Stimulated activated CD4-positive, alpha-beta T cell treated with anti-CD3 and anti-CD28 coated beads, Interleukin-4, amount 100 ng/mL, for 24 hours (primary cell): Measurements from ENCODE around the gene STAT2.
"Not testable (repeated sequence)": the region's sequence is repeated elsewhere in the genome, so short reads cannot be mapped to it uniquely, and the experiment has no call there.

Experiments
- DNase-seq: peaks from one replicate; pipeline ENCODE4 v3.0.0-alpha.2; 2020

Gene STAT2

DNA sequence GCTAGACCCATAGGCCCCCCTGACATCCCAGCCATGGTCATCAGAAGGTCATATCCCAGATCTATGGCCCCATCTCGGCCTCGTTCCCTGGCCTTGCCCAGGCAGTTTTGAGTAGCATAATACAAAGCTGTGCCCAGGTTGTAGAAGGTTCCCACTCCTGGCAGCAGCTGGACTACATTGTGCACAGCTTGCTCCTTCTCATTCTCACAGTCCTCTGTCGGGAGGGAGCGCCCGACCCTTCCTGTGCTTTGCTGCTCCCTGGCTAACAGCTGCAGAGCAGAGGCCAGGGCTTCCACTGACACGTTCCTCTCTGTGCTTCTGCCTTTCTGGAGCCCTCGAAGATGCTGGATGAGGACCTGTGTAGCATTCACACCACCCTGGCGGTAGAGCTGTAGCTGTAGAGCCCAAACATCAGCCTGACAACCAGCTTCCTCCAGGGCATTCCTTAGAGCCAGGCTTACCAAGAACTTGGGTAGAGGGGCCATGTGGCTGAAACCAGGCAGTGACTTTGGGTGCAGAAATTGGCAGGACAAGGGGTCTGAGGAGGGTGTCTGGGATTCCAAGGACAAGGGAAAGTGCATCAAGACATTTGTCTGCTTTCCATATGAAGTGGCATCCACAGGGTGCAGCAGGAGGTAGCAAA lies 1.7 kb upstream of the STAT2 start:
- no peak for DNase-seq

DNA sequence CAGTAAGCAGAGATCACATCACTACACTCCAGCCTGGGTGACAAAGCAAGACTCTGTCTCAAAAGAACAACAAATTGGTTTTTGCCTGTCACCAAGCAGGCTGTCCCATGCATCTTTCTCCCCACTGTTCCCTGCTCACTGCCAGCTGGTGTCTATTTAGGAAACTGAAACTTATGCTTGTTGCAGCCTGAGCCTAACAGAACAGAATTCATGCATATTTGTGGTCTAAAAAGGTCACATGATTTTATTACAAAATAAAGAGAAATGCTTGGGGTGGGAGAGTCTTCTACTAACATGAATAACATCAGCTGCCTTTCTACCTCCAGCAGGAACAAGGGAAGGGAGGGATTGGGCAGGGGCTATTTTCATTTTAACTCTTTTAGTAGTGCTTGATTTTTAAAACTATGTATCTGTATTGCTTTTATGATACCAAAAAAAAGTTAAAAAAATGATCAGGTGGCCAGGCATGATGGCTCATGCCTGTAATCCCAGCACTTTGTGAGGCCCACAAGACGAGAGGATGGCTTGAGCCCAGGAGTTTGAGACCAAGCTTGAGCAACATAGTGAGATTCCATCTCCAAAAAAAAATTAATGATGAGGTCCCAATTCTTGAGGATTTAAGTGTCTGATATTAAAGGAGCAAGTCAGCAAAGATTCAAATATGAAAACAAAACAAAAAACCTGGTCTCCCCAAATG lies 923 bp downstream of the STAT2 start:
- DNase-seq, result no peak

DNA sequence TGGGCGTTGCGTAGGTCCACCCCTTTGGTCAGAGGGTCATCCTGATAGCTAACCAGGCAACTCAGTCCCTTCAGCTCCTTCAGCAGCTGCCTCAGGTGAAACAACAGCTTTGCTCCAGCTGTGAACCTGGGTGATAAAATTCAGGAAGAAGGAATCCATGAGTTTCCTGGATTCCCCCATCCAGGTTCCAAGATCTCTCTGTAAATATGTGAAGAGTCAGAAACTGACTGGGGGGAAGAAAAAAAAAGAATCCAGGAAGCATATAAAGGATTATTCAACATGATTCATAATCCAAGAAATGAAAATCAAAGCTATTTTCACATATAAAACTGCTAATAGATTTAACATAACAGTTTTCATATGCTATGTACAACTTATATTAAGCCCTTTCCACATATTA lies 8.6 kb downstream of the STAT2 start:
- DNase-seq, result no peak

GRCh38 chr12:56350662-56351061 lies 9.2 kb downstream of the STAT2 start:
- DNase-seq, result no peak

GRCh38 chr12:56348776-56349175 lies 11.1 kb downstream of the STAT2 start:
- DNase-seq, result no peak

GRCh38 chr12:56347255-56347654 lies 12.7 kb downstream of the STAT2 start:
- not testable (repeated sequence) for DNase-seq

- DNase-seq, result peak; percentile 8
Observed at GRCh38 chr12:56346675-56347074, 13.2 kb downstream of the STAT2 start.

DNA sequence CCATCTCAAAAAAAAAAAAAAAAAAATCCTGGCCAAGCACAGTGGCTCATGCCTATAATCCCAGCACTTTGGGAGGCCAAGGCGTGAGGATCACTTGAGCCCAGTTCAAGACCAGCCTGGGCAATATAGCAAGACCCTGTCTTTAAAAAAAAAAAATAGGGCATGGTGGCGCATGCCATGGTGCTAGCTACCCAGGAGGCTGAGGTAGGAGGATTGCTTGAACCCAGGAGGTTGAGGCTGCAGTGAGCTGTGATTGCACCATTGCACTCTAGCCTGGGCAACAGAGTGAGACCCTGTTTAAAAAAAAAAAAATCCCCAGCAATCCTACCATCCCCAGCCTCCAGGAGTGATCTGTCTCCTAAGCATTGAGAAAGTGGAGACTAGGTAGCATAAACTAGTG lies 17.6 kb downstream of the STAT2 start:
- DNase-seq, result not testable (repeated sequence)

DNA sequence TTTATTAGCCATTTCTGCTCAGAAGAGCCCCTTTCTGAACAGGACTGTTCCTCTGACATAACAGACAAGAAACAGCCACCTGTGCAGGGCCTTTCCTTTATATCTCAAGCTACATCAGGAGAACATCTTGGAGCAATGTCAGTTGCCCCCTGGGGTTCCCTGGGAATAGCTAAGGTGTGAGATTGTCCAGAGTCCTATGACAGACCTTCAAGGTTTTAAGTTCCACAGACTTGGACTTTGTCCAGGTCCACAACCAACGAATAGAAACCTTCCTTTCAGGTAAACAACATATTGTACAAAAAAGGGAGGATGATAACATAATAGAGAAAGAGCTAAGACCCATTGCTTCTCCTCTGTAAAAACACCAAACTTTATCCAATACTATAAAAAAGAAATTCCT lies 18.3 kb downstream of the STAT2 start:
- no peak for DNase-seq

DNA sequence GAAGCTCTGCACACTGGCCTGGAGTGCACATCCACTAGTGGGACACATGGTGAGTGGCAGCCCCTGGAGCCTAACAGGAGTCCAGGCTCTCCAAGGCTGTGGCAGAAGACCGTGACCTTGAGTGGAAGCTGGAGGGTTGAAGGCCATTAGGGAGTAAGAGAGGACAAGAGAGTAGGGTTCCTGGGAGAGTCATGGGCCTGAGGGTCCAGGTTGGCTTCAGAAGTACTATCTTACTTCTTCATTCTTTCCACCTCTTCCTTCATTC lies 20.8 kb downstream of the STAT2 start:
- DNase-seq, result no peak

DNA sequence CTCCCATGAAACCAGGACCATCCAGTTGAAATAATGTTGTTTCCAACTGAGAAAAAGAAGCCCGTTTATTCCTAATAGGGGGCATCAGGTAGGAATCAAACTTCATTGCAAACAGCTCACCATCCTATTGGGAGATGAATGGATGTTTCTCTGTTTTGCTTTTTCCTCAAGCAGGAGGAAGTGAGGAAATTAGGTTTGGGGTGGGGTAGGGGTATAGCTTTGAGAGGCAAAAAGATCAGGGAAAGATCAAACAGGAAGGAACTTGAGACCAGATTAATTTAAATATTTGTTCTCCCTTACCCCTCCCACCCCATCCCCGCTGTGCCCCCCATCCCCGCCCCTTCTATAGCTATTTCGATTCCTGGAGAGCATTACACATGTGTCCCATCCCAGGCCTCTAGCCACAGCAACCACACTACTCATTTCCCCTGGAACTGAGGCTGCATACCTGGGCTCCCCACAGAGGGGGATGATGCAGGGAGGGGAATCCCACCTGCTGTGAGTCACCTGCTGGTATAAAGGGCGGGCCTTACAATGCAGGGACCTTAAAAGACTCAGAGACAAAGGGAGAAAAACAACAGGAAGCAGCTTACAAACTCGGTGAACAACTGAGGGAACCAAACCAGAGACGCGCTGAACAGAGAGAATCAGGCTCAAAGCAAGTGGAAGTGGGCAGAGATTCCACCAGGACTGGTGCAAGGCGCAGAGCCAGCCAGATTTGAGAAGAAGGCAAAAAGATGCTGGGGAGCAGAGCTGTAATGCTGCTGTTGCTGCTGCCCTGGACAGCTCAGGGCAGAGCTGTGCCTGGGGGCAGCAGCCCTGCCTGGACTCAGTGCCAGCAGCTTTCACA lies 21.4 kb downstream of the STAT2 start, which contains the start of gene IL23A:
Gene IL23A, plus strand, starts transcription at position 577 of the 850 bp plus-strand sequence. Its CDS starts 161 bp downstream, at position 738.
- DNase-seq, result peak; percentile 91

DNA sequence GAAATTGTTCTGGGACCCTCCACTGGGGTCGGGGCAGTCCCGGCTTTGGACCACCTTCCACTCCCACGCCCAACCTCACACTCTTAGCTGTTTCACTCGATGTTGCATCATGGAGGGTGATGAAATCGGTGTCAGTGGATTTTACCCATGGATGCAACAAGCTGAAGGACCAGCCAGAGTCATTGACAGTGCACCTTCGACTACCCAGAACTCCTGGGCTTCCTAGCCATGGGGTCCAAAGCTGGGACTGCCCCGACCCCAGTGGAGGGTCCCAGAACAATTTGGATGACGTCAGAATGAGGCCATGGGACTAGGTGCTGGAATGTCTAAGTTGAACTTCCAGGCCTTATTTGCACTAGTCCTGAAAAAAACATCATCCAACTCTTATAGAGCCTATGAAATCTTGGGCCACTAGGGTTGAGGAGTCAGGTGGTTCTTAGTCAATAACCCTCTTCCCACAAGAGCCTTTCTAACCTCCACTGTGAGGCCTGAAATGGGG lies 22.1 kb downstream of the STAT2 start:
- DNase-seq, result no peak

GRCh38 chr12:56336361-56337167 lies 23.3 kb downstream of the STAT2 start:
- no peak for DNase-seq

DNA sequence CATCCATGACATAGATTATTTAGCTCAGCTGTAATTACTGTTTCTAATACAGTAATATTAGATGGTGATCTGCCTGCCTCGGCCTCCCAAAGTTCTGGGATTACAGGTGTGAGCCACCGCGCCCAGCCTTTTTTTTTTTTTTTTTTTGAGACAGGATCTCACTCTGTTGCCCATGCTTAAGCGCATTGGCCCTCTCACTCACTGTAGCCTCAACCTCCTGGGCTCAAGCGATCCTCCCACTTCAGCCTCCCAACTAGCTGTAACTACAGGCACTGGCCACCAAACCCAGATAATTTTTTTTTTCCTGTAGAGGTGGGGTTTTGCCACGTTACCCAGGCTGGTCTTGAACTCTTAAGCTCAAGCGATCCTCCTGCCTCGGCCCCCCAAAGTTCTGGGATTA lies 24.4 kb downstream of the STAT2 start:
- not testable (repeated sequence) for DNase-seq

- DNase-seq, result no peak
Observed at GRCh38 chr12:56334490-56334793, 25.5 kb downstream of the STAT2 start.

DNA sequence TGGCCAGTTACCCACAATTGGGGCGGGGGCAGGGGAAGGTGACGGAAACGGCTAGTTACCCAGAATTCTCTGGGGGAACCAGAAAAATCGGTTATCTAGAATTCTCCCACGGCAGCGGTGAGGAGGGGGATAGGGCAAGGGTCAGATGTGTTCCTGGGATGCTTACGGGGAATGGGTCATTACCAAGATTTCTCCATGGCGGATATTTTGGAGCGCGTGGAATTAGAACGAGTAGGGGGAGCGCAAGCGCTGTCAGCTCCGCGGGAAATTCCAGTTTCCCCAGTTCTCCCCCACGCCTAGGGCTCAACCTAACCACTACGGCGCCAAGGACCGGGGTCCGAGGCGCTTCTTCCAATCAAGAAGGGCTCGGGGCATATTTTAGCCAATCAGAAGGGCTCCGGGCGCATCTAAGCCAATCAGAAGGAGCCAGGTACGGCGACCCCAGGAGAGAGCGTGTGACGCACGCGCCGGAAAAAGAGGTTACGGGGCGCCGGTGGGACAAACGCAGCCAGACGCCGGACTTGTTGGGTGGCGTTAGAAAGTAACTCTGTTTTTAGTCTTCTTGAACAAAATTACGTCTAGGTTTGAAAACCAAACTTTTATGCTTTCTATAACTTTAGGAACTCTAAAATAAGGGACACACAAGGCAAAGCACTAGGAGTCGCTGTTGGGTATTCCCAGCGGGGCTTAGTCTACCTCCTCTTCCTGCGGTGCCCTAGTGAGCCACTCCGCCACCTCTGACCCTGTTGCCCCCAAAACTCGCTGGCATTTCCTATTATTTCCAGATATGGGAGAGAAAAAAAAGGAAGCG lies 26.0 kb downstream of the STAT2 start, which contains the start of gene PAN2:
Gene PAN2, minus strand, starts transcription at position 322 of the 811 bp plus-strand sequence. CDS start 906 bp downstream, outside the sequence.
- DNase-seq, result peak; percentile 95

- DNase-seq, result no peak
Observed at GRCh38 chr12:56333197-56333678, 26.7 kb downstream of the STAT2 start.

DNA sequence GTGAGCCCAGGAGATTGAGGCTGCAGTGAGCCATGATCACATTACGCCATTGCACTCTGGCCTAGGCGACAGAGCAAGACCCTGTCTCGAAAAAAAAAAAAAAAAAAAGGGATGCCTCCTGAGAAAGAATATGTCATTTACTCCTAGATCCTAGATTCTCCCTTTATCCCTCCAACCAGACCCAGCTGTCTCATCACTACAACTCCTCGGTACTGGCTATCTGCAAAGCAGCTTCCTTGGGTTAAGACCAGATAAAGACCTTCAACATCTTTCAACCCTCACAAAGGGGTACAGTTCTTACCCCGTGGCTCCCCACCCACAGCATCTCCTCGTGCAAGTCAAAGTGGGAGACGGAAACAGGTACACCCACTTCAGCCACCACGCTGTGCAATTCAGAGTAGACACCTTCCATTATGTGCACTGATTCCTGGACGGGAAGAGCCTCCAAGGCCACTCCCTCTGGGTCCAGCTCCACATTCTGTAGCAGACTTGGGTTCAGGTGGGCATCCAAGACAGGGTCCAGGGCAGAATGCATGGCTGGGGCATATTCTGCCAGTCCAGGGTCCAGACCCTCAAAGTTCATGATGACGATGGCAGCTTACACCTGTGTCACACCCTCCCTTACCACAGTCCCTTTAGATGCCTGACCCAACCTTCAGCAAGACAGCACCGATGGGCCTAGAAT lies 27.3 kb downstream of the STAT2 start:
- DNase-seq, result no peak

DNA sequence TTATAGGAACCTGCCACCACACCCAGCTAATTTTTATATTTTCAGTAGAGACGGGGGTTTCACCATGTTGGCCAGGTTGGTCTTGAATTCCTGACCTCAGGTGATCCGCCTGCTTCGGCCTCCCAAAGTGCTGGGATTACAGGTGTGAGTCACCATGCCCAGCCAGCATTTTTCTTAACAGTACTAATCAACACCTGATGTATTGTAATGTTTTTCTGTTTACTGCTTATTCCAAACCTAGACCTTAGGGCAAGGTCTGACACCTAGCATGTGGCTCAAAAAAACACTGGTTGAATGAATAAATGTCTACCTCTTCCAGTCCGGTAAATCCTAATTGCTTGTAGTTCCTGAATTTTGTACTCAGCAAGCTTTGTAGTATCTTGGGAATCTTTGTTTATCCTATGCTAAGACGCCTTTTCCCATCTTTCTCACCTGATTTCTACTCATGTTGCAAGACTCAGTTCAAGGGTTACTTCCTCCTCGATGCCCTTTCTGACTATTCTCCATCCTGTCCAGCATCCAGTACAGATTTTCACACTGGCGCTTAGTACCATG lies 28.9 kb downstream of the STAT2 start:
- no peak for DNase-seq

GRCh38 chr12:56326533-56326932 lies 33.4 kb downstream of the STAT2 start:
- DNase-seq, result no peak

- DNase-seq, result no peak
Observed at GRCh38 chr12:56326126-56326525, 33.8 kb downstream of the STAT2 start.
